NCI-H2227 (cell line): ENCODE data around the gene KCNMB2.
A peak's percentile ranks its signal among the peaks of the same experiment; 100 is the strongest.

Experiments used
- DNase-seq: peaks from one replicate; lab custom pipeline; 2025; ENCODE audit not compliant: unreplicated experiment; lab: John Stamatoyannopoulos, UW

KCNMB2 gene

DNA sequence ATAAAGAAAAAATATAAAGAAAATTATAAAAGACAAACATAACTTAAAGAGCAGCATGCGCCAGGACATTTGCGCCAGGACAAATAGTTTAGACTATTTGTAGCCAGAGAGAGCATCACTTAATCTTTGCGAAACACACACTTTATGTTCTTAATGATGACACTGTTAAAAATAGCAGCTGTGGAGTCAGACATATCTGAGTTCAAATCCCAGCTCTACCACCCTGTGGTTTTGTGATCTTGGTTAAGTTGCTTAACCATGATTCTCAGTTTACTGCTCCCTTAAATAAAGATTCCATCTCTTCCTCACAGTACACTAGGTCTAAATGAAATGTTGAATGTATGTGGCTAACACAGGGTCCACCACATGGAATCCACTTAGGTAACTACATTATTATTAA, 31.4 kb downstream of the KCNMB2 start:
- DNase-seq, result no peak

DNA sequence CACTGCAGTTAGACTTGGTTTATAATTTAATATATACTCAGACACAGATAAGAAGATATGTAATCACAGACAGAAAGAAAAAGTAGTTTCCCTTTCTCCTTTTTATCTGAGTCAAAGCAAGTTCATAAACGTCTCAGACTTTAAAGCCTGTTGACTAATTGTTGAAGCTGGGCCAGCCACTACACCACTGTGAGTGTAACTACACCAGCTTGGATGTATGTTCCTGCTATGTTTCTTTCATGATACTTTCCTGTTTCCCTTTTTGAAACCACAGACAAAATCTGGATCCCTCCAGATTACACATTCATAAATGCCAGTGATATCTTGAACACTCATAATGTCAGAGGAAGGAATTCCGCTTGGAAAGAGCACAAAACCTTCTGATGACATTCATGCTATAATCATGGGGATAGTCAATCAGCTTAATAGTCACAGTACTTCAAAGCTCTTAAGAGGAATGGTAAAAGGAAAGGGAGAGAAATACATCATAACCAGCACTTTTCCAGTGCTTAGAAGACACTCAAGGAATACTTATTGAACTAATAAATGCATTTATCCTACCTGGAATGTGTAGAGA, 32.0 kb downstream of the KCNMB2 start:
- no peak for DNase-seq

DNA sequence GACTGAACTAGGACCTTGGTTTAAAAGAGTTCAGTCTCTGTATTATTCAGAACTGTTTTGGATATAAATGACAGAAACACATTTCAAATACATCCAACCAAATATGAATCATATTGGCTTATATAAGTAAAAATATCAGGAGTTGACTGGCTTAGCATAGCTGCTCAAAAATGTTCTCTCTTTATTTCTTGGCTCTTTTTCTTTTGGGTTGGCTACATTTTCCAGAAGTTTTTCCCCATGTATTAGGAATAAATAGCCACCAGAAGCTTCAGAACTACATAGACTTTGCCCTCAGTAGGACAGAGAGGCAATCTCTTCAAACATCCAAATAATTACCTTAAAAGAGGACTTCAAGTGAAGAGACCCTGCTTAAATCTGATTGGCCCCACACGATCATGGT, 32.7 kb downstream of the KCNMB2 start:
- DNase-seq, result no peak

DNA sequence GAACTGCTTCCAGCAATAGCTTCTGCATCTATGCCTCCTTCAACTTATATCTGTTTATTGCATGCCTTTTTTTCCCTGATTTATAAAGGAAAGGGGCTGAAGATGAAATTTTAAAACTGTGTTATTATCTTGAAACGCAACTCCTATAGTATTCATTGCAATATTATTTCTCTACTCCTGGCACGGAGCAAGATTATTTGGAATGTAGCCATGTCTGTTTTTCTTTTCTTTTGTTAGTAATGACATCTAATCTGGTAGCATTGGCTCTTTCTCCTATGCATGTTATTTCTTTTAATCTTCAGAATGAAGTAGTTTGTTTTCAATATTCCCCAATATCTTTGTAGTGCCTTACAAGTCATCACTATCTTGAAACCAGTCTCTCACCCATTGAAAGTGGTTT, 33.6 kb downstream of the KCNMB2 start:
- no peak for DNase-seq

DNA sequence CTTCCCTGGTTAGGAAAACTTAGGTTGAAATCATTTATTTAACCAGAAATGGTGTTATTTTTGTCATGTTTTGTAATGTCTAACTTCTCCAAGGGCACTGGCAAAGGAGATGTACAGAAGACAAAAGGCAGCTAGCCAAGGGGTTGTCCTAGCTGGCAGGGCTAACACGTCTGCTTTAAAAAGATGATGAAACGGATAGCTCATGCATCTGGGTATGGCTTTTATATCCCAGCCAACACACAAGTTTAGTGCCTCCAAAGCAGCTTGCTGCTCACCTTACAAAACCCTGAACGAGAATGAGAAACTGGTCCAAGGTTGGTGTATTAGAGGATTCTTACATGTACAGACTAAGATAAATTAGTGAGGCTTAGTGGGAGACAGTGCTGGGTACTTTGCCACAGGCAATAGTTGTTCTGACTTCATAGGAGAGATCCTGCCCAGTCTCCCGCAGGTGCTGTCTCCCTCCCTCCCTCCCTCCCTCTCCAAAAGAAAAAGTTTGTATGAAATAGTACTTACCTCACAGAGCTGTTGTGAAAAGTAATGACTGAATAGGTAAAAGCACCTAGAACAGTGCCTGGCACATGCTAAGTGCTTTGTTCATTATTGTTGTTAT, 47.8 kb downstream of the KCNMB2 start:
- DNase-seq, result no peak

DNA sequence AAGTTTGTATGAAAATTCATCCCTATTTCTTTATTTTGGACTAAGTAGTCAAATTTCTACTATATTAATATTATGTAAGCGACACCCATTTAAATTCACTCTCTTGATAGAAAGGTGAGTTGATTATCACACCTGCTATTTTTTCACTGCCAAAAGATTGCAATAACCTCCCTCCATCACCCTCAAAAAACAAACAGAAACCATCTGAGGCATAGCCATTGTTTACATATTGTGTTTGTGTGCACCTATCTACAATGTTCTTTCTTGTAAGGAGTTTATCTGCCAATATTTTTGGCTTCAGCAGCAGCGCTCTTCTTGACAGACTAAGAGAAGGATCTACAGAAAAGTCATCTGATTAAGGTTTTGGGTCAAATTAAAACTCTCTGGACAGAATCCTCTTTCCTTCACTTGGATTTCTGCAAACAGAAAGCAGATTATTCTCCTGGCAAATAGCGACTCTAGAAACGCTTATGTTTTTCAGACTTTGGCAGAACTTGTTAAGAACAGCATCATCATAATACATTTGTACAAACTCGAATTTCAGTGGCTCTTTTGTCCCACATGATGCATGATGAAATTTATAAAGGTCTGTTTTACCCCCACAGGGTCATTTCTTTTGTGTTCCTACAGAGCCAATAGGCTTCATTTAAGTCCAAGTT, 48.6 kb downstream of the KCNMB2 start:
- no peak for DNase-seq

DNA sequence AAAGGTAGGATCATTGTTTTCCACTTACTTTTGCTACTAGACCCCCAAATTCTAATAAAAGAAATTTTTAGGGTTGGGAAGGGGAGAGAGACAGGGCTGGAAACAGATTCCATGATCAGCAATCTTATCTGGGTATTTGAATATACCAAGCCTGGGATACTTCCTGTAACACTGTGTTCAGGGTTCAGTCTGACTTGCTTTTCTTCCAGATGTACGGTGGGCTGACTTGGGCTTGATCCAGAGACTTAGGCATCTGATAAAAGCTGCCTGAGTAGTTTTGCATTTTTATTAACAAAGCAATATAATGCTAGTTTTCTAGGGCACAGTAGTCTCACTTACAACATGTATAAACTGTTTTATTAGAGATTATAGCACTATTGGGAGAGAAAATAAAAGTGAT, 49.2 kb downstream of the KCNMB2 start:
- no peak for DNase-seq

DNA sequence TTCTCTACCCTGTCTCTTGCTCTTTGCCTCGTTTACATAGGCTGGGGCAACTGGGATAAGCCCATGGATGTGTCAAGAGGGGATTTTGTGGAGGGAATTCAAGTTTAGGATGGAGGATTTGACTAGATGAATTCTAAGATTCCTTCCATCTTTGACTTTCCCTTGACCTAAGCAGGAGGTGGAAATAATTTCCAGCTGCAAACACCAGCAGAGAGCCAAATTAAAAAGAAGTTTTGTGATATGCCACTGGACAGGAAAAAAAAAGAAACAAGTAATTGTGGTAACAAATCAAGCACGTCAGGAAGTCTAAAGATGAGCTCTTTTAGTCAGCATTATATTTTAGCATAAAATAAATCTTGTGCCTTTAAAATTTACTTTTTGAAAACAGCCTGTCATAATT, 49.8 kb downstream of the KCNMB2 start:
- DNase-seq, result no peak

DNA sequence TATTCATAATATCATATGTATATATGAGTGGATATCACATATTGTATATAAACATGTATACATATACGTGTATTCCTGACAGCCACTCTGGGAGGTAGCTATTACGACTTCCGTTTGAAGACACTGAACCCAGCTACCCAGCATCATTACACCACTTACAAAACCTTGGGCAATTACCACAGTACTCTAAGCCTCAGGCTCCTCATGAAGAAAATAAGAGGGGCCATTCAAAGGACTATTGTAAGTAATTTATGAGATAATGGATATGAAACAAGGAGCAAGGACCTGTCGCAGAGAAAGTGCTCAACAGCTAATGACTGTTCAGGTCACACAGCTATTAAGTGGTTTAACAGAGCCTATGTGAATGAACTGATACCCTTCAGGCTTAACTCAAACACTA, 52.4 kb downstream of the KCNMB2 start:
- DNase-seq, result peak; percentile 92

DNA sequence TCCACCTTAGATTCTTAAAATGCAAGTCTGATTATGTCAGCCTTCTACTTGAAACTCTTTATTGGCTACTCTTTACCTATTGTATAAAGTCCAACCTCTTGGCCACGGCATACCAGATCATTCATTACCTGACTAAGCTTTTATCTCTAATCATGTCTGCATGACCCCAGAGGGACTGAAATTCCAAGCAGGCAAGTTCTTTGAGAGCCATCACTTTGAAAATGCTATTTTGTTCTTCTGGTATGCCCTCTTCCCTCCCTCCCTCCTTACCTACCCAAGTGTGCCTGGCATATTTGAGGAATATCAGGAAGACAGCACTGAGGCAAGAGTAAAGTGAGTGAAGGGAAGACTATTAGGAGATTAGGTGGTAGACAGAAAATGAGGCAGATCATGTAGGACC, 57.5 kb downstream of the KCNMB2 start:
- DNase-seq, result no peak

DNA sequence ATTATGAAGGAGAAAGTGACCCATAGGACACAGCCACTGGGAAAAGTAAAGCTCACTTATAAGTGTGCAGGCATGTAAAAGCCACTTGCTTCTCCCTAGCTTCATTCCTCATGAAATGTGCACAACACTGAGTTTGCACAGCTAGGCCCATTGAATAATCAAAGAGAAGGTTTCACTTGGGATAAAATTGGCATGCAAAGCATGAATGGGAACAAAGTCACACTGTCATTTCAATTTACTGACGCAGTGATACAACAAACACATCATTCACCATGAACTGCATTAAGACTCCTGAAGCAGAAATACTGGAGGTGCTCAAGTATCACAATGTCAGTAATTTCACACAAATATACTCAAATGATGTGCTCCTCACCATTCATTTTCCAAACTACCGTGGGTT, 61.1 kb downstream of the KCNMB2 start:
- DNase-seq, result no peak

DNA sequence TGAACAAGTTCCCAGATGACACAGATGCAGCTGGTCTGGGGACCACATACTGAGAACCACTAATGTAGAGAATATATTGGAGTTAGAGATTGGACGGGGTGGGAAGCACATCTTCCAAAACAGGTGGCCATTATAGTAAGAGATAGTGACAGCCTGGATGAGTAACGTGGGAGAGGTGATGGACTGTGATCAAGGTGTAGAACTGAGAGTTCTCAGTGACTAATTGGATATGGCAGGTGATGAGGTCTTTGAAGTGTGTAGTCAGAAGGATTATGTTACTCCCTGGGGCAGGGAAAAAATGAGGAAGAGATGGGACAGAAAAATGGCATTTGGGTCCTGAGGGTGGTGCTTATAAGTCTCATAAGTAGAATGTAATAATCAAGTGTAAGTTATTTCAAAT, 66.6 kb downstream of the KCNMB2 start:
- DNase-seq, result no peak

DNA sequence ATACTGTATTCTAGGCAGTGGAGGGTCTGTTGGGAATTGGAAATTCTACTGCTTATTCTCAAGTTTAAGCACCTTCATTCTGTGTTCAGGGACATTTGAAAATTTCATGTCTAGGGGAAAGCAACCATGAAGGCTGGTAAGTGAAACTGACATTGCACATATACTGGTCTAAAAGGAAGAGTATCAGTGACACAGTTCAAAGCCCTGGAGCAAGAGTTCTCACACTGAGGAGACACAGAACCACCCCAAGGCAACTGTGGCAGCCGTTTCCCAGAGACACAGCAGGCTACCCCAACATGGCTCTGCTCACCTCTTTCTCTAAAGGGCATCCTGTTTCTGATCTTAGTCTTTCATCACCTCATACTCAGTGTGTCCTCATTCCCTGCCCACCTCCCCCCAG, 67.5 kb downstream of the KCNMB2 start:
- DNase-seq, result no peak

DNA sequence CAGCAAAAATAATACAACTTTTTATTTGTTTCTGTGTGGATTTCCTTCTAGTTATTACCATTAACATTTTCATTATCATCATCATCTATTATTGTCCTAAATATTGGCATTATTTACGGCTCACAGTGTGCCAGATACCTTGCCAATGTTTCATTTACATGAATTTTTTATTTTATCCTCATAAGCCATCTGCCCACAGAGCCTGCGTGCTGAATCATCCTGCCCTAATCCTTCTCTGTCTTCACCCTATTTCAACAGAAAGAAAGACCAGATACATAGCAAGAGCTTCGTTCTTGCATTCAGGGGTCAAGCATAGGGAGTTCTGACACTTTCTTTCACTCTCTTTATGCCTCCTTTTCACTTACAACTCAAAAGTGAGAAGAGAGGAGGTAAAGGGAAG, 82.0 kb downstream of the KCNMB2 start:
- no peak for DNase-seq

DNA sequence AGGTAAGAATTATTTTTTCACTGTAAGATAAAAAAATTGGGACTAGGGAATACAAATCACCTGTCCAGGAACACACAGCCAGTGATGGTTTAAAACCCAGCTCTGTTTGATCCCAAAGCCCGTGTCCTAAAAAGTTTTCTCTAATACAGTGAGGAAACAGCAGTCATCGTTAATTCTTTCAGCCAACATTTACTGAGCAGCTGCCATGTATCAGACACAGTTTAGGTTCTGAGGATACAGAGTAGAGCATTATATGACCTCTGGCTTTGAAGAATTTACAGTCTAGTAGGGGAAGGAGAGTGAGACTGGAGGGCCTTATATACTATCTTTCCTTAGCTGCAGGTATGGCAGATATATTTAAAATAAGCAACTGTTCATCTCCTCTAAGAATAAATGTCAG, 82.7 kb downstream of the KCNMB2 start:
- no peak for DNase-seq

DNA sequence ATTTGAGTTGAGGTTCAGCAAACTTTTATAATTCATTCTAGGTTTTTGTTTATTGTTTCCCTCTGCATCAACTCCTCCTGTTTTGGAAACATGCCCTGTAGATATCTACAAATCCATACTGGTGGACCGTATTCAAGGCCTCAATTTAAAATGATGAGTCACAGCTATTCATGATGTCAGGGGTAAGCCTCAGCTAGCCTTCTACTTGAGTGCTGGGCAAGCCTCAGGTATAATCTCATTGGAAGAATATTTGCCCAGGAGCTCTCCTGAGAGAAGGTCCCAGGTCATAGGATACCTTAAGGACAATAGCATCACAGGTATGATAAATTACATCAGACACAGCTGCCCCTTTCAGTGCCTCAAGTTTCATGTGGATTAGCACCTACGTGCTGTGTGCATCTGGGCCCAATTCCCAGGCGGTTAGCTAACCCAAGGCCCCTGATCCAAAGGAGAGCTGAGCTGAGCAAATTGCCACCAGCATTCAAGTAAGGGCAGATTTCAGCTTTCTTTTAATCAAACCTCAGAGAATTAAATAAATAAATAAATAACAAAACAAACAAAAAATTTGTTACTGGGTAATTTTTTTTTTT, 87.5 kb downstream of the KCNMB2 start:
- no peak for DNase-seq

DNA sequence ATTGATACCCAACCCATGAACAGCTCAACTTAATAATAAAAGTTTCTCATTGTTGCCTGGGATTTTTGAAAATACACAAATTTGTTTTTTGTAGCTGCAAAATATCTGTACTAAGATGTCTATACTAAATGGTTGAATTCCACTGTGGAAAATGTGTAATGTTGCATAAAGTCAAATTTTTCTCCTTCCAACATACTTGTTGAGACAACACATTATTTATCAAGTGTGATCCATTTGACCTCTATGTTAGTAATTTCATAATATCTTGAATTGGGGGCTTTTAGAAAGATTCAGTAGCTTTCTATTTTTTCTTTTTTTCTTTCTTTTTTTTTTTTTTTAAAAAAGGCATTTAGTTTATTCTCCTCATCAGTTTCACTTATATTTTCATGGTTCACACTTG, 88.0 kb downstream of the KCNMB2 start:
- DNase-seq, result no peak

DNA sequence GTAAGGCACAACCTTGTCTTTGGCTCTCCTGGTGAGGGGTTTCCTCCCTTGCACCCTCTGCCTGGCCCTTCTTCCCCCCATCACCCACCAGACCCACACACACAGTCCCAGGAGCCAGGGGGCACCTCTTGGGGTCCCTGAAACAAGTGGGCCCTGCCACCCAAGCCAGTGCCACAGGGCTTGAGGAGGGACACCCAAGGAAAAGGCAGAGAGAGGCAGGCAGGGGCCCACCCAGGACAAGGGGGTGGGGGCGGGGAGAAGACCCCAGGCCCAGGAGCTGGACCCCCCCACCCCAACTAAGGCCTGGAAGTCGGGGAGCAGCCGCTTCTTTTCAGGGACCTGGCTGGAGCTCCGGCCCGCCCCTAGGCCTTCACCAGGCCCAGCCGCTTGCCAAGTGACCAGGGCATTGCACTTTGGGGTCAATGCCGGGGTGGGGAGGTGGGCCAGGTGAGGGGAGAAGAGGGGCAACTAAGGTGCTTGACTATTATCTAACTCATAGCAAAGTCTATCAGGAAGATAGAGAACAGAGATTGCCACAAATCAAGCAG, 88.9 kb downstream of the KCNMB2 start:
- DNase-seq, result no peak

DNA sequence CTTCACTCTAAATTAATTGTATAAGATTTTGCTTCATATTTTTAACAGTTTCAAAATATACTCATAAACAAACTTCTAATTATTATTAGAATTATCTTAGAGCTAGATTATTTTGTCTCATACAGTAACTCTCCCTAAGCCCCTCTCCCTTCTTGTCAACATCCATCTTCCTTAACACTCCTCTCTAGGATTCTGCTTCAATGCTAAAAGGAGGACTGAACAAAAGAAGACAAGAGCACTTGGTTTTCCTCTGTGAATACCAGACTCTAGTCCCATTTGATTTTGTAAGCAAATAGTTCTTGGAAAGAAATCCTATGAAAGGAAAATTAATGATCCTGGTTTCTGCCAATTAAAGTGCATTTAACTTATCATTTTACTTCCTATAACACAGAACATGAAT, 91.8 kb downstream of the KCNMB2 start:
- no peak for DNase-seq

DNA sequence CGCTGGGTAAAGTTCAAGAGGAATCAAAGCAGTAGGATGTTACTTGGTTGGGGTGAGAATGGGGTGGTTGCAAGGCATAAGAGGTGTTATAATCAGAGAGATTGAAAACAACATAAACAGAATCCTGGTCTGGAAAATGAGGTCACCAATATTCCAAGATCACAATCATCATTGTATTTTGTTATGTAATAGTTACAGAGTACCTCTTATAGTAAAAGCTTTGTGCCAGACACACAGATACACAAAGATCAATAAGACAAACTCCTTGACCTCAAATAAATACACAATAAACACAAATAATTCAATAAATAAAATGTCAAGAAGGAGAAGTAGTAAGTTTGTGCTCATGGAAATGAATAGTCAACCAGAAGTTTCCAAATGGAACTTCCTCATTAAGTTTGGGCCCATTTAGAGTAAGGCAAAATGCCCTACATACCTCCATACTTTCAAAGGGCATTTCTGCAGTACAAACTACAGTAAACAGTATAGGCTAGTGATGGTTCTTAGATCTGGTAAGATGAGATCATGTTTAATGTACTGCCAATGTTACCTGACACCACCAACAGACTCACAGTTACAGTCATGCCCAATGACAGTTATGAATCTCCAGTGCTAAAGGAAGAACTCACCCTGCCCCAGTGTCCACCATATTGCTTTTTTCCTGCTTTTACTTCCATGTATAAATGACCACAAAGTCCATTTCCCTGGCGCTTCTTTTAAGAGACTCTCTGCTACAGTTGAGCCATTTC, 93.4 kb downstream of the KCNMB2 start:
- DNase-seq, result no peak

DNA sequence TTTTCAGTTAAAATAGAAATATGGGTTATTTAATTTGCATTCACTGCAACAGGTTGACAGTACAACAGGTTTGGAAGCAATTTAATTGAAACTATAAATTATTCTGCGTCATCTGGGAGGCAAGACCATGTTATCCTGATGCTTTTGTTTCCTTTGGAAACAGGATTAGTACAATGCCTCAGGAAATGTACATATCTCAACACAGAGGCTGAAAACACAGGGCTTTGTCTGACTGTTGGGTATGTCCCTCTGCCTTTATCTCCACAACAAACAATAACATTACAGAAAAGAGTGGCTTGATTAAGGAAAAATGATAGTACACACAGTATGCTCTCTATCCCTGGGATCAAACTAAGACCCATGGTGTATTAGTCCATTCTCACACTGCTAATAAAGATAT, 95.7 kb downstream of the KCNMB2 start:
- no peak for DNase-seq

DNA sequence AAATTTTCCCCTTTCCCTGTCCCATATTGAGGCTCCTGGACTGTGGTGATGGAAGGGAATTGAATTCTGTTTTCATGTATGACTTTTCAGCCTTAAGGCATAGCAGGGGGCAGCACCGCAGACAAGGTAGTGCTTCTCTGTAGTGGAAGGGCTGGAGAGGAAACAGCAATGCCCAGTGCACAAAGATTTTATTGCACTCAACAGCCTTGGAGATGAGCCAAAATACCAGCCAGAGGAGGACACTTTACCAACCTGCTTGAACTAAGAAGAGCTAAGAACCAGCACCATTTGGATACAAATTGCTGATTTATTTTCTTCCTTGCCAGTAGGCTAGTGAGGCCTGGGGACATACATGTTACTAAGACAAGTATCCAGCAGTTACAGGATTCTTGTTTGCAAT, 98.7 kb downstream of the KCNMB2 start:
- no peak for DNase-seq
